ELF-1 (cell line): ENCODE measurements around the gene ZNF747.
"Not testable (repeated sequence)": the region's sequence is repeated elsewhere in the genome, so short reads cannot be mapped to it uniquely, and the experiment has no call there.

ENCODE experiments used
- DNase-seq: peaks from one replicate; pipeline ENCODE4 v3.0.0-alpha.2; 2016; ENCODE audit warnings: low read depth, low spot score

Gene ZNF747

GRCh38 chr16:30533748-30534367 is 800 bp downstream of the ZNF747 start:
- DNase-seq: peak; percentile 20

GRCh38 chr16:30533146-30533522 is 1.5 kb downstream of the ZNF747 start:
- DNase-seq: peak; percentile 47

GRCh38 chr16:30532285-30533145 is 2.1 kb downstream of the ZNF747 start:
- no peak for DNase-seq

- no peak for DNase-seq
Observed at GRCh38 chr16:30530163-30531037, 4.3 kb downstream of the ZNF747 start.

GRCh38 chr16:30528799-30529457 is 5.7 kb downstream of the ZNF747 start:
- DNase-seq: no peak

GRCh38 chr16:30527635-30528178 is 7.0 kb downstream of the ZNF747 start:
- DNase-seq: peak; percentile 87

- DNase-seq: peak; percentile 99
Observed at GRCh38 chr16:30526823-30527634, 7.6 kb downstream of the ZNF747 start.

- peak; percentile 60 for DNase-seq
Observed at GRCh38 chr16:30526137-30526822, 8.4 kb downstream of the ZNF747 start, which contains the start of gene ZNF768. Gene ZNF768, minus strand, starts transcription at chr16:30526566. Its CDS starts 153 bp downstream, at chr16:30526413.

- DNase-seq: no peak
Observed at GRCh38 chr16:30525844-30526136, 8.9 kb downstream of the ZNF747 start.

- DNase-seq: no peak
Observed at GRCh38 chr16:30524575-30525568, 9.8 kb downstream of the ZNF747 start.

- DNase-seq: no peak
Observed at GRCh38 chr16:30523768-30524574, 10.7 kb downstream of the ZNF747 start.

- not testable (repeated sequence) for DNase-seq
Observed at GRCh38 chr16:30522702-30523463, 11.8 kb downstream of the ZNF747 start.

GRCh38 chr16:30521873-30522641 is 12.6 kb downstream of the ZNF747 start:
- DNase-seq: no peak

- no peak for DNase-seq
Observed at GRCh38 chr16:30521476-30521872, 13.2 kb downstream of the ZNF747 start.

GRCh38 chr16:30519120-30520049 is 15.3 kb downstream of the ZNF747 start:
- no peak for DNase-seq
